Keratinocyte (primary cell): ENCODE data around the gene EXD2. TPM values are rescaled to one million over a fixed set of nuclear protein-coding genes. Genes with fewer than 3 reads are reported as not detected.

Experiments used
- DNase-seq: peaks from one replicate; pipeline ENCODE4 v3.0.0-alpha.2; 2011; ENCODE audit warnings: low read depth, missing footprints, low spot score
- FAIRE-seq: peaks from 2 replicates; lab custom pipeline; 2011; peaks lifted over from hg19 to GRCh38; lab: Jason Lieb, UNC
- H2AFZ ChIP-seq: 2 replicates; pipeline ENCODE4 v1.6.0; 2012; ENCODE audit warnings: low read length, control low read depth, inconsistent platforms; ENCODE audit not compliant: control insufficient read depth
- H3K27ac ChIP-seq: 2 replicates; pipeline ENCODE4 v1.5.1; 2011; ENCODE audit warnings: low read length; ENCODE audit not compliant: control insufficient read depth, insufficient read depth
- H3K27me3 ChIP-seq: 3 replicates; pipeline ENCODE4 v1.6.0; 2011; ENCODE audit warnings: low read length; ENCODE audit not compliant: control insufficient read depth, insufficient read depth; ENCODE audit errors: extremely low read depth
- H3K36me3 ChIP-seq, 2 experiments: 2 replicates in 1 of 2; 3 replicates in 1 of 2; pipeline ENCODE4 v1.5.1; 2011; ENCODE audit warnings: low read length in 2 of 2, mild to moderate bottlenecking in 1 of 2; ENCODE audit not compliant: control insufficient read depth in 2 of 2, insufficient read depth in 2 of 2; ENCODE audit errors: extremely low read depth in 1 of 2
- H3K4me1 ChIP-seq: 3 replicates; pipeline ENCODE4 v1.5.1; 2011; ENCODE audit warnings: low read length; ENCODE audit not compliant: control insufficient read depth, insufficient read depth; ENCODE audit errors: extremely low read depth
- H3K4me2 ChIP-seq: 3 replicates; pipeline ENCODE4 v1.6.0; 2011; ENCODE audit warnings: low read depth, low read length; ENCODE audit not compliant: control insufficient read depth, insufficient read depth; ENCODE audit errors: extremely low read depth
- H3K4me3 ChIP-seq, 3 experiments: fragments of 200-600 bp in 1 of 3; sonication (generic) in 1 of 3; 2 replicates in 2 of 3; 3 replicates in 1 of 3; pipeline ENCODE4 v1.5.1; 2011 to 2016; ENCODE audit warnings: low read length in 3 of 3, mild to moderate bottlenecking in 3 of 3, control low read depth in 2 of 3, inconsistent platforms in 1 of 3, low read depth in 1 of 3, mixed read lengths in 1 of 3, mixed run types in 1 of 3, moderate library complexity in 1 of 3; ENCODE audit not compliant: control insufficient read depth in 2 of 3, insufficient read depth in 2 of 3; ENCODE audit errors: extremely low read depth in 1 of 3
- H3K79me2 ChIP-seq: 2 replicates; pipeline ENCODE4 v1.6.0; 2012; ENCODE audit warnings: low read length; ENCODE audit not compliant: control insufficient read depth, insufficient read depth
- H3K9ac ChIP-seq: 3 replicates; pipeline ENCODE4 v1.6.0; 2011; ENCODE audit warnings: low read length; ENCODE audit not compliant: control insufficient read depth, insufficient read depth; ENCODE audit errors: extremely low read depth
- H3K9me1 ChIP-seq: 3 replicates; pipeline ENCODE4 v1.6.0; 2011; ENCODE audit warnings: low read length; ENCODE audit not compliant: control insufficient read depth, insufficient read depth; ENCODE audit errors: extremely low read depth
- H3K9me3 ChIP-seq: 2 replicates; pipeline ENCODE4 v1.5.1; 2012; ENCODE audit warnings: low read depth, low read length; ENCODE audit not compliant: control insufficient read depth
- H4K20me1 ChIP-seq: 3 replicates; pipeline ENCODE4 v1.6.0; 2011; ENCODE audit warnings: low read length; ENCODE audit not compliant: control insufficient read depth, insufficient read depth; ENCODE audit errors: extremely low read depth
- CTCF ChIP-seq, 3 experiments: IDR thresholded peaks in 1 of 3; conservative IDR thresholded peaks in 1 of 3; optimal IDR thresholded peaks in 1 of 3; 2 replicates in 2 of 3; 3 replicates in 1 of 3; pipeline versions ENCODE3 to v1.5.1; 2011; ENCODE audit warnings: low read length in 3 of 3, mild to moderate bottlenecking in 3 of 3, moderate library complexity in 2 of 3, control low read depth in 1 of 3, inconsistent platforms in 1 of 3; ENCODE audit not compliant: insufficient read depth in 2 of 3; ENCODE audit errors: extremely low read depth in 1 of 3
- EZH2 ChIP-seq: IDR thresholded peaks from one replicate; pipeline ENCODE4 v1.6.1; 2012; ENCODE audit warnings: inconsistent platforms, mild to moderate bottlenecking, low read length, moderate library complexity
- dilution Hi-C: fragments of 300-500 bp; cut with MboI; formaldehyde crosslinking; loops from one replicate; pipeline ENCODE4 v1.7.0; 2020; ENCODE audit warnings: low sequenced_read_pairs; ENCODE audit not compliant: extremely low pct_ligation_motif_present
- polyA plus RNA-seq, 5 experiments: library from polyadenylated mRNA; depleted of rRNA in 3 of 5; stranded (reverse) in 3 of 5; stranded (forward) in 1 of 5; unstranded in 1 of 5; fragments of >200 nt; gene quantifications; 1 replicate in 1 of 5; 2 replicates in 3 of 5; 3 replicates in 1 of 5; pipeline versions ENCODE4 v1.2.1 to v1.2.3, GENCODE V29; 2011 to 2012; ENCODE audit warnings: missing spikeins in 2 of 5, low read depth in 1 of 5, low replicate concordance in 1 of 5

EXD2 gene
- polyA plus RNA-seq, 1 donor (not counting 4 experiments of a cell fraction or from before 2014, with no cell fraction given): 22.7 TPM

- H3K36me3 ChIP-seq: peaks cover 8 to 25% of the 10 kb centered on the region in 2 experiments
Observed at GRCh38 chr14:69241577-69241976, 50.3 kb downstream of the EXD2 start.

GRCh38 chr14:69242311-69243224, 51.3 kb downstream of the EXD2 start:
- no peak overlapping the region for H3K27ac ChIP-seq
- FAIRE-seq (peak; percentile 13), DNase-seq (no peak)
- no peak overlapping the region for H3K9ac ChIP-seq
- TF ChIP-seq EZH2 (no peak), CTCF (optimal IDR thresholded peaks at IDR 0.05 in 1 of 3, IDR thresholded peaks at IDR 0.05 in 1 of 3, conservative IDR thresholded peaks at IDR 0.05 in 1 of 3; ENCODE audit: extremely low read depth in 1 of 3, insufficient read depth in 2 of 3, low read length in 3 of 3) (peak; percentile 45 to 75 (median 62))
- H3K4me1 ChIP-seq: no peaks in the 10 kb centered on the region
- dilution Hi-C loops: no loop called here
- no peaks in the 10 kb centered on the region for H3K27me3 ChIP-seq
- H3K79me2 ChIP-seq: no peaks in the 10 kb centered on the region
- no peak overlapping the region for H3K4me3 ChIP-seq
- H2AFZ ChIP-seq: no peak overlapping the region
- H4K20me1 ChIP-seq: no peaks in the 10 kb centered on the region
- H3K9me1 ChIP-seq: no peaks in the 10 kb centered on the region
- peaks cover 4 to 18% of the 10 kb centered on the region in 2 experiments for H3K36me3 ChIP-seq
- no peak overlapping the region for H3K4me2 ChIP-seq
- H3K9me3 ChIP-seq: no peaks in the 10 kb centered on the region

More at GRCh38 chr14:69241577-69241976, 50.3 kb downstream of the EXD2 start:
- no peaks in the 10 kb centered on the region for H3K4me1 ChIP-seq
- H2AFZ ChIP-seq: no peak overlapping the region
- dilution Hi-C loops: no loop called here
- H3K9me1 ChIP-seq: no peaks in the 10 kb centered on the region
- no peak overlapping the region for H3K9ac ChIP-seq
- no peak overlapping the region for H3K4me3 ChIP-seq
- no peaks in the 10 kb centered on the region for H4K20me1 ChIP-seq
- no peaks in the 10 kb centered on the region for H3K27me3 ChIP-seq
- H3K79me2 ChIP-seq: no peaks in the 10 kb centered on the region
- DNase-seq (no peak), FAIRE-seq (no peak)
- H3K9me3 ChIP-seq: no peaks in the 10 kb centered on the region
- H3K4me2 ChIP-seq: no peak overlapping the region
- H3K27ac ChIP-seq: no peak overlapping the region
- TF ChIP-seq CTCF (optimal IDR thresholded peaks at IDR 0.05 in 1 of 3, IDR thresholded peaks at IDR 0.05 in 1 of 3, conservative IDR thresholded peaks at IDR 0.05 in 1 of 3; ENCODE audit: extremely low read depth in 1 of 3, insufficient read depth in 2 of 3, low read length in 3 of 3) (no peak), EZH2 (no peak)
